GM12891 (cell line): ENCODE measurements around the gene ZNF385B.
"Not testable (repeated sequence)": the region's sequence is repeated elsewhere in the genome, so short reads cannot be mapped to it uniquely, and the experiment has no call there.

ENCODE experiments used
- DNase-seq: peaks from one replicate; pipeline ENCODE4 v3.0.0; 2011; ENCODE audit warnings: low spot score; ENCODE audit not compliant: insufficient read length
- FAIRE-seq: peaks from 2 replicates; lab custom pipeline; 2011; peaks lifted over from hg19 to GRCh38; lab: Jason Lieb, UNC
- PAX5 ChIP-seq: IDR thresholded peaks from 2 replicates; pipeline ENCODE4 v1.6.1; 2011; ENCODE audit warnings: low read length, moderate library complexity, mild to moderate bottlenecking; ENCODE audit not compliant: insufficient read depth, severe bottlenecking
- POLR2A ChIP-seq: IDR thresholded peaks from 2 replicates; pipeline ENCODE4 v1.6.1; 2011; ENCODE audit warnings: low read depth, low read length, control low read depth
- POLR2AphosphoS5 ChIP-seq: IDR thresholded peaks from 2 replicates; pipeline ENCODE4 v1.6.1; 2011; ENCODE audit warnings: low read depth, low read length, control low read depth
- POU2F2 ChIP-seq: IDR thresholded peaks from 2 replicates; pipeline ENCODE4 v1.6.1; 2011; ENCODE audit warnings: low read depth, mild to moderate bottlenecking, control low read depth, low read length, moderate library complexity
- SPI1 ChIP-seq: IDR thresholded peaks from 2 replicates; pipeline ENCODE4 v1.6.1; 2011; ENCODE audit warnings: low read depth, low read length, control low read depth
- TAF1 ChIP-seq: IDR thresholded peaks from 2 replicates; pipeline ENCODE4 v1.6.1; 2011; ENCODE audit warnings: low read depth, low read length, control low read depth

Gene ZNF385B

DNA sequence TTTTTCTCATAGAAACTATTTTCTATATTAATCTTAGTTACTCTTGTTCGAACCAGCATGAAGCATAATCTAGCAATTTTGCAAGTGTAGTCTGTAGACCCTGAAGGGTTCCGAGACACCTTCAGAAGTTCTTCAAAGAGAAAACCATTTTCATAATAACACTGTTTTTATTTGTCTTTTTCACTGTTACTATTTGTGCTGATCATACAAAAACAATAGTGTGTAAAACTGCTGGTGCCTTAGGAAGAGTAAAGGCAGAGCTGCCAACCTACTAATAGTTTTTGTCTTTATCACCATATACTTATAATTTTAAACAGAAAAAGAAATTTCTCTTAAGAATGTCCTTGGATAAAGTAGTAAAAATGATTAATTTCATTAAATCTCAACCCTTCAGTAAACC lies 218.9 kb downstream of the ZNF385B start:
- DNase-seq = no peak
- TF ChIP-seq SPI1 = no peak
- no peak for TF ChIP-seq POLR2A
- no peak for TF ChIP-seq POU2F2
- TF ChIP-seq POLR2AphosphoS5 = no peak
- TF ChIP-seq PAX5 = no peak
- no peak for TF ChIP-seq TAF1
- FAIRE-seq = no peak

DNA sequence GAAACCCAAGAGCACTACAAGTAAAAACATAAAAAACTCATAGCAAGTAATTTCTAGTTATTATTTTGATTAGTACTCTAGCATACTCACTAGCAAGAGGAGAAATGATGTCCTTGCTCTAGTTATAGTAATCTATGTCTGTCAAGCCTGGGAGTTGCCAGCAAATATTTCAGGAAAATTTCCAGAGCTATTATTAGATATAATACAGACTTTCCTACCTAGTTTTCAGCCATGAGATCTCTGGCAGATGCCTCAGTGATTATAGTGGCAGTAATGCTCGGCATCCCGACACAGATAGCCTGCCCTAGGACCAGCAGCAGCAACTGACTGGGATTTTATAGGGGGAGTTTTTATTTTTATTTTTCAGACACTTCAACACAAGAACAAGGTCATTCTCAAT lies 224.4 kb downstream of the ZNF385B start:
- no peak for FAIRE-seq
- TF ChIP-seq POLR2AphosphoS5 (no peak), PAX5 (no peak), SPI1 (no peak), POU2F2 (no peak), POLR2A (no peak), TAF1 (no peak)
- DNase-seq = no peak

DNA sequence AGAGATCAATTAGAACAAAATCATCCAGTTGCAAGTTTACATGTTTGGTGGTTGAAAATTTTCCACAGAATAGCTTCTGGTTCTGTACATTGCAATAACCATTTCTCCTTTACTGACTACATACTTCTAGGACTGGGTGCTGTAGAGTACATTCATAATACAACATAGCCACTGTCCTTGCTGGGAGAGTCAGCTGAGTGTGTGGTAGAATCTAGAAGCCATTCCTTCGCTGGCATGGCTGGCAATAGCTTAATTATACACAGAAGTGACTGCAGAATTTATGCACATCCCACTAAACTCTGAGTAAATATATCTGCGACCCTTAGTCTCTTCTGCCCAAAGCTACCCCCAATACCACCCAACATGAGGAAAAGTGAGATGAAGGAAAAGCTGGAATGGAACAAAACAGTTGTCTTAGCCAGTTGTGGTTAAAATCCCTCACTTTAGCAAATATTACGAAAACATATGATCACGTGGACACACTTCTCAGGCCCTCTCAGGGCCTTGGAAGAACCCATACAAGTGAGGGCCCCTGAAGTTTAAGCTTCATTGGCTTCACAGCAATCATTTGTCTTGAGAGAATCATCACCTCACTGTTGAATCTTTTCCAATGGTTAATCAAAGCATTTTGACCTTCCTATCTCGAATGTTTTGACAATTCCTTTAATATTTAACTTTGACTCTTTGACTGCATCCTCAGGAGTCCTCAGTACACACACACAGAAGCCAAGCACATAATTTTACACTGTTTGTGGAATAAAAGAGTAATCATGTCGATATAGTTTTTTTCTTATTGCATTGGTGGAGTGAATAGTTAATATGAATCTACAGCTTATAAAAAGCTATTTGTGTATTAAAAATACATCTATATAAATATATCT lies 225.1 kb downstream of the ZNF385B start:
- no peak for FAIRE-seq
- TF ChIP-seq PAX5 (no peak), POLR2A (no peak)
- DNase-seq = no peak

DNA sequence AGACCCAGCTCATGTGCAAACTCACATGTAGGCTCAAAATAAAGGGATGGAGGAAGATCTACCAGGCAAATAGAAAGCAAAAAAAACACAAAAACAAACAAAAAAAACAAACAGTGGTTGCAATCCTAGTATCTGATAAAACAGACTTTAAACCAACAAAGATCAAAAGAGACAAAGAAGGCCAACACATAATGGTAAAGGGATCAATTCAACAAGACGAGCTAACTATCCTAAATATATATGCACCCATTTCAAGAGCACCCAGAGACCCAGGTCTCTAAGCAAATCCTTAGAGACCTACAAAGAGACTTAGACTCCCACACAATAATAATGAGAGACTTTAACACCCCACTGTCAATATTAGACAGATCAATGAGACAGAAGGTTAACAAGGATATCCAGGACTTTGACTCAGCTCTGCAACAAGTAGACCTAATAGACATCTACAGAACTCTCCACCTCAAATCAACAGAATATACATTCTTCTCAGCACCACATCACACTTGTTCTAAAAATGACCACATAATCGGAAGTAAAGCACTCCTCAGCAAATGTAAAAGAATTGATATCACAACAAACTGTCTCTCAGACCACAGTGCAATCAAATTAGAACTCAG lies 229.5 kb downstream of the ZNF385B start:
- DNase-seq, FAIRE-seq: not testable (repeated sequence)

DNA sequence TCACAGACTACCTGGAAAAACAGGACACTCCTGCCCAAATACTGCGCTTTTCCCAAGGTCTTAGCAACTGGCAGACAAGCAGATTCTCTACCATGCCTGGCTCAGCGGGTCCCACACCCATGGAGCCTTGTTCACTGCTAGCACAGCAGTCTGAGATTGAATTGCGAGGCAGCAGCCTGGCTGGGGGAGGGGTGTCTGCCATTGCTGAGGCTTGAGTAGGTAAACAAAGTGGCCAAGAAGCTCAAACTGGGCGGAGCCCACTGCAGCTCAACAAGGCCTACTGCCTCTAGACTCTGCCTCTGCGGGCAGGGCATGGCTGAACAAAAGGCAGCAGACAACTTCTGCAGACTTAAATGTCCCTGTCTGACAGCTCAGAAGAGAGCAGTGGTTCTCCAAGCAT lies 231.6 kb downstream of the ZNF385B start:
- FAIRE-seq, DNase-seq: not testable (repeated sequence)

DNA sequence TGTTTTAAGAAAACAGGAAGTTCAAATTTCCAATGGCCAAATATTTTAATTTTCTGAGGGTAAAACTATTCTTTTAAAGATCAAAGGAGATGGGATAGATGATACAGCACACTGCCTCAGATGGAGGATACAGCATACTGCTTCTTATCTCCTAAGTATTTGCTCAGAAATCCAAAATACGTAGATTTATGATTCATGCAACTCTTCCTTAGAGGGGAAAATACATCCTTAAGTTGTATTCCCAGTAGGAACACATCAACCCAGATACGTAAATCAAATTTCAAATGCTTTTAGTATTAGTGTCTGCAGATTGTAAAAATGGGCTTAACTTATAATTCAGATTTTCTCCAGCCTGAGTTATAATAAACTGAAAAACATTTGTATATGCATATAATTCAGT lies 235.2 kb downstream of the ZNF385B start:
- DNase-seq (no peak), FAIRE-seq (no peak)
- TF ChIP-seq POU2F2 (no peak), PAX5 (no peak)

DNA sequence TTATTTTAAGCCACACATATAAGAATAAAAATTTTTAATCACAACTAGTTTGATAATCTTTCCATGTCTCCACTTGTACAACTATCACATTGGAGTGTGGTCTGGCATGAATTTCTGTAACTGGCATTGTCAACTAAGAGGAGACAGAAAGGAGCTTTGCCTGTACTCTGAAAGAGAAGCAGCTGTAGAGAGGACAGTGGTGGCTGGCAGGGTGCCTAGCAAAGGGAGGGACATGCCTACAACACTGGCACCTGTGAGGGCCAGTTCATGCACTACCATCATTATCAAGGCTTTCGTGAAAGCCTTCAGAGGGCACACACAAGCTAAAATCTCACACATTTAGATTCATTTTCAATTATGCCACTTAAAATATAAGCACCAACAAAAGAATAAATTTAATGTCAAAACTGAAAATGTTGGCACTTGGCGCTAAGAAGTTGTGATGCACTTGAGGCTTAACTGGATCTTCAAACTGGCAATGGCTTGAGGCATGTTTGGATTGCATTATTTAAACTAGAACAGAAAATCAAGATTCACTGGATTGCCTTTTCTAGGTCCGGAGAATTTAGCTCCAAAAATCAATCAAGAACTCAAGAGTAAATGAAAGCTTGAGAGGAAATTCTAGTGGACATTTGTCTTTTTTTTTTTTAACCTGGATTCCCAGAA lies 238.6 kb downstream of the ZNF385B start:
- DNase-seq = no peak
- no peak for FAIRE-seq
- no peak for TF ChIP-seq POU2F2
- TF ChIP-seq POLR2A = no peak
- no peak for TF ChIP-seq TAF1
- no peak for TF ChIP-seq PAX5
- TF ChIP-seq SPI1 = no peak
- no peak for TF ChIP-seq POLR2AphosphoS5

DNA sequence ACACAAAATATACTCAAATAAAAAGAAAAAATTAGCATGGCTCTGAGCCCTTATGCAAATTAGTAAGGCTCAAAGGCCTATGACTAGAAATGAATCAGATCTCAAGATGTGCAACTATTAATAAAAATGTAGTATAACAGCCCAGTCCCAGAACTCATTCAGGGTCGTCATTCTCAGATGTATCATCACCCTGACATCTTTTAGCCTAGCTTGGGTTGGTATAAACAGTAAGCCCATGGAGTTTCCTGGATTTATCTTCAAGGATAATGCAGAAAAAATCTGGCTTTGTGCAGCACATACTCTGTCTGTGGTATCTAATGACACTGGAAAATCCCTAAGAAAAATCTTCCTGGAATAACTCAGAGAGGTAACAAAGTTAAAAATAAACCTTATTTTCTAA lies 239.3 kb downstream of the ZNF385B start:
- FAIRE-seq = no peak
- TF ChIP-seq POLR2AphosphoS5 (no peak), PAX5 (no peak), POLR2A (no peak), TAF1 (no peak)
- no peak for DNase-seq

DNA sequence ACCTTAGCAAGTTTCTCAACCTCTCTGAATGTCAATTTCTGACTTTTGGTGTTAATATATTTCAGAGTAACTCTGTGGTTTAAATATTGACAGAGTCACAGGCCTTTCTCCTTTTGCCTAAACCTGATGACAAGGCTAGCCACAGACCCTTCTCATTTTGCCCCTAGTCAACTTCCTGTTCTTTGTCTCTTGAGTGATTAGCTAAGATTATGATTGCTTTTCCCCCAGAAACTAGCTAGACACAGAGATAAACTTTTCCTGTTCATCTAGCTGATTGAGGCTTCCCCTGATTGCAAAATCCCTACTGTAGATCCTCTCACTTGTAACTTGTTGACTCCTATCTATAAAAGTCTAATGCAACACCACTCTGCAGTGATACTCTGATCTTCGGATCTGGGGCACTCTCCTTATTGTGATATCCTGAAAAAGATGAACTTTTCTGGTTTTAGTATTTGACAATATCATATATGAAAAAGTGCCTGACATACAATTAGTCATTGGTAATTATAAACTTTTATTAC lies 241.4 kb downstream of the ZNF385B start:
- DNase-seq = no peak
- no peak for FAIRE-seq
- no peak for TF ChIP-seq POLR2AphosphoS5

DNA sequence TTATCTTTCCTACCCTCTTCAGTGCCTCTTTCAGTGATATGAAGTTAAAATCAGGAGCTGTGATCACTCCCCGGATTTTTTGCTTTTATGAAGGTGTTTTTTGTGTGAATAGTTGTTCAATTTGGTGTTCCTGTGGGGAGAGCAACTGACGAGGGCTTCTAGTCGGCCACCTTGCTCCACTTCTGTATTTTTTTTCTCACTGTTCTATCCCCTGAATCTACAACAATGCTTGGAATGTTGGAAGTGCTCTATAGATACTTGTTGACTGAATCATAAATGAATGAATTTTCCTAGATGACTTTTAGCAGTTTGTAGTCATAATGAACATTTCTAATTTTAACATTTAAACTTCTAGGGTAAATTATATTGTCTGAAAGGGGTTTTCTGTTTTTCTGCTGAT lies 247.3 kb downstream of the ZNF385B start:
- no peak for TF ChIP-seq POU2F2
- TF ChIP-seq PAX5 = no peak
- no peak for TF ChIP-seq POLR2A
- FAIRE-seq = no peak
- DNase-seq = no peak

DNA sequence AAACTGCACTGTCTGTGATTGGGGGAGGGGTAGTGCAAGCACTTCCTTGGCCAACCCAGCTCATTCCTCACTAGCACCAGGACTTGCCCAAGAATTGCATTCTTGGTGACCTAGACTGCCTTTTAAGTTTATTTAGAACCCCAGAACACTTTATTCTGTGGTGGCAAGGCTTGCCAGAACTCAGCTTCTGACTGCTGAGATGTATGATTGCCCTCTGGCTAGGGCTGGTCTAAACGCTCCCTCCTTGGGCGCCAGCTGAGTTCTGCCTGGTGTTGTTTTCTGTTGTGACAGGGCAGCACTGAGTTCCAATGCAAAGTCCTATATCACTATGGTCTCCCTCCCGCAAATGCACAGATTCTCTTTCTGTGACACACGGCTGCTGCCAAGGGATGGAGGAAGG lies 247.7 kb downstream of the ZNF385B start:
- DNase-seq (no peak), FAIRE-seq (no peak)
- TF ChIP-seq SPI1 (no peak), POLR2A (no peak), PAX5 (no peak), POU2F2 (no peak), POLR2AphosphoS5 (no peak)
